NCI-H2029 treated with DMSO at 0.1 percent for 48 hours (cell line): ENCODE data around the gene NKX2-8.

Experiments
- DNase-seq: peaks from one replicate; lab custom pipeline; 2025; lab: John Stamatoyannopoulos, UW

The NKX2-8 gene

DNA sequence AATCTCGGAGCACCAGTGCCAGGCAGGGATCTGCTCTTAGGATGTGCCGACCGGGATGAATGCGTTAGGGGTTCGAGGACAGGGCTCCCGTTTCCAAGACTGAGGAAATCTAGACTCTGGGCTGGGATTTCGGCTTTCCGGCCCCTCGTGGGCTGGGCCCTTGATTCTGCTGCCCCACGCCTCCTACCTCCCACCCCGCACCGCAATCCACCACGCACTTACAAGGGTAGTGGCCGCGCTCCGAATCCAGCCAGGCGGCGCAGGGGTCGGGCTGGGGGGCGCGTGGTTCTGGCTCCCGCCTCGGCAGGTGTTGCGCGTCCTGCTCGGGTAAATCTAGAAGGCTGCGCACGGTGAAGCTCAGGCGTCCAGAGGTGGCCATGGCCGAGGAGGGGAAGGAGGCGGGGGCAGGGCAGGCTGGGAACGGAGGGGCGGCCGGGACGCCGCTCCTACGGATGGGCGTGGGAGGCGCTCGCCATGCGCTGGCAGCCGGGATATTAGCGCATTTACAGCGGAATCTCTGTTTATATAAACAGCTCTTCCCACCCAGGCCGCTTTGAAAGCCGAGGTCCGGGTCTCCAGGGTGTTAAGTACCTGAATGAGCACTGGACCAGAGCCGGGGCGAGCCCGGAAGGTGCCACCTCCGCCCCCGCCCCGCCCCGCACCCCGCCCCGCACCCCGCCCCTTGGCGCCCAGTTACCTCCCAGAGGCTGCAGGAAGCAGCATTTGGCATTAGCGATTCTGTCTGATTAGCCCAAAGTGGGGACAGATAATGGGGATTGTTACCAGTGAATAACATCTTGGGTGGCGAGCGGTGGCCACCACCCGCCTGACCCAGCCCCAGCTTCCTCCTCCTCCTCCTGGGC lies at the start of gene NKX2-8:
TSS of gene NKX2-8 (minus strand) at position 604 of the 863 bp plus-strand sequence. CDS start at position 379, 225 bp downstream.
- DNase-seq: no peak

GRCh38 chr14:36627981-36628380 lies 45.6 kb upstream of the NKX2-8 start:
- no peak for DNase-seq

DNA sequence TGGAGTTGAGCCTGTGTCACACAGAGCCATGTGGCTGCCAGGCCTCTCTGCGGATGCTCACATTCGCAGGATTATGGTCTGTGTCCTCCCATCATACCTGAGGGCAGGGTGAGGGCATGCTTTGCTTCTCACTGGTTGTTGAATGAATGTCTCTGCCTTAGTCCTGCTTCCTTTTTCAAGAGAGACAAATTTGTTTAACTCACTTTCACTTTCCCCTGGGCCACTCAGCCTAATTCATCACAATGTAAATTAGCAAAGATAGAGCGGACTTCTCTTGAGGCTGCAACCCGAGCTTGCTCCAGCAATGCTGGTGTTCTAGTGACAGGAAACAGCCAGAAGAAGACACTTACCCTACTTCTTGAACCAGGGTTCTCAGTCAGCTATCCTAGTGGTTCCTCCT lies 43.7 kb upstream of the NKX2-8 start:
- no peak for DNase-seq

GRCh38 chr14:36625436-36625835 lies 43.0 kb upstream of the NKX2-8 start:
- no peak for DNase-seq

DNA sequence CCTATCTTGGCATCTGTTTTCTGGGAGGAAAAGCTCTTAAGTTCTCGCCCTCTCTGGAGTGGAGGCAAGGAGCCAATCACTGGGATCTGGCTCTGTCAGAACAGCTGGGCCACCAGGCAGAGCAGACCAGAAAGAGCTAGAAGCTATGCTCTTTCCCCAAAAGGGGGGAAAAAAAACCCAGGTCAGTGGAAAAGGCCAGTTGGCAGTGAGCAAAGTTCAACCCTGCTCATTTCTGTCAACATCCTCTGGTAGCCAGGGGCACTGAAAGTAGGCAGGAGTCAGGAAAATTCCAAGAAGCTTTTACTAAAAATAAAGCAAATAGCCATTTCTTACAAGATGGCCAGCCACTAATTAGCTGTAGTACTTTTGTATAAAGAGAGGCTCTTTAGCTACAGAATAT lies 42.6 kb upstream of the NKX2-8 start:
- DNase-seq: no peak

DNA sequence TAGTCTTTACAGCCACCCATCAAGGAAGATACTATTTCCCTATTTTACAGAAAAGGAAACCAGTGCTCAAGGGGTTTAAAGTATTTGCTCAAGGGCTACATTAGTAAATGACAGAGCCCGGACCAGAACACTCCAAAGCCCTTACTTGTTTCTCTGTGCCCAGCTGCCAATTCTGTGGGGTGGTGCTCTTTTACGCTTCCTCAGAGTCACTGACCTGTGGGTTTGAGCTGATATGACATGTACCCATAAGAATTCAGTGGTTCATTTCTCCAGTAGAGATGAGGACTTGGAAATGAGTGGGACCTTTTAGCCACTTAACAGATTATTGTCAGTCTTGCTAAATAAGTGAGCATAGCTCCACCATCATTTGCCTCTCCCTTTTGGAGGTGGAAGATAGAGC lies 37.4 kb upstream of the NKX2-8 start:
- DNase-seq: no peak

GRCh38 chr14:36619131-36619530 lies 36.7 kb upstream of the NKX2-8 start:
- DNase-seq: no peak

- DNase-seq: no peak
These were observed 36.2 kb upstream of the NKX2-8 start for GRCh38 chr14:36618641-36619040.

GRCh38 chr14:36617824-36618223 lies 35.4 kb upstream of the NKX2-8 start:
- DNase-seq: no peak

DNA sequence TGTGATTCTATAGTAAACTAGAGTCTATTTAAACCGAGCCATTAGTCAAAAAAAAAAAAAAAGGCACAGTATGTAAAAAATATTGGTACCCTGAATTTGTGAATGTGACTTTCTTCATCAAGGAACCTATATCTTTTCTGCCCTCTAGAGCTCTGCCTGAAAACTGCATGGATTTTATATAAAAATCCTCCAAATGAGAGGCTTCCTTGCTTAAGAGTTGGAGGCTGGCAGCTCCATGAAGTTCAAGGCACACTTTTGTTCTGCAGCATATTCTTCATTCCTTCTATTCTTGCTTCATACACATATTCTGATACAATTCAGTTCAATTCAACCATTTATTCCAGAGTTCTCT lies 23.1 kb upstream of the NKX2-8 start:
- DNase-seq: no peak

DNA sequence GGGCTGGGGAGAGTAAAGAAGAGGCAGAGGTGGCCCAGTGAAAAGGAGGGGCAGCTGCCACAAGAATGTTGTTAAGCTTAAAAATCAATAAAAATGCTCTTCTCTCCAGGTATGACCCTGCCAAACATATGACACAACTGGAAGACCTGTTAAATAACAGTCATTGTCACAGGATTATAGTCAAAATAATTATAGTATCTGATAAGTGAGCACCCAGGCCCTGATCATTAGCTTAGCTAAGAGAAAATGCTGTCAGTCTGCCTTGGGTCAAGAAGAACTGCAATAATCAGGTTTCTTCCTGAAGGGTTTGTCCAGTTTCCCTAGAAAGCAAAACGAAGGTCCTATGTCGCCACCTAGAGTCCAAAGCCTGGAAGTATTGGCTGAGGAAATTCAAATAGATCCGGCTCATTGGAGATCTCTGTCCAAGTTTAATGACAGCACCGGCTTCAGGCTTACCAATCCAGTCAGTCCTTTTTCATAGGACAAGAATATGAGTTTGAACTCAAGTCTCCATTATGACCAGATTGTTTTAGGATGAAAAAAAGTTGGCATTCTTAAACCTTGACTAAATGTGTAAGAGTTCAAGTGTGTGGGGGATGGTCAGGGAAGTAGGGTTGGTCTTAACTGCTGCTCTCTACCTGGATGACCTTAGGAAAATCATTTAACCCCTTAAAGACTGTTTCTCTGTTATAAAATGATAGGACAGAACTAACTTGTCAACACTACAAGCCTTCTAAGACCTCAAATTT lies 22.5 kb upstream of the NKX2-8 start:
- DNase-seq: peak; percentile 93

DNA sequence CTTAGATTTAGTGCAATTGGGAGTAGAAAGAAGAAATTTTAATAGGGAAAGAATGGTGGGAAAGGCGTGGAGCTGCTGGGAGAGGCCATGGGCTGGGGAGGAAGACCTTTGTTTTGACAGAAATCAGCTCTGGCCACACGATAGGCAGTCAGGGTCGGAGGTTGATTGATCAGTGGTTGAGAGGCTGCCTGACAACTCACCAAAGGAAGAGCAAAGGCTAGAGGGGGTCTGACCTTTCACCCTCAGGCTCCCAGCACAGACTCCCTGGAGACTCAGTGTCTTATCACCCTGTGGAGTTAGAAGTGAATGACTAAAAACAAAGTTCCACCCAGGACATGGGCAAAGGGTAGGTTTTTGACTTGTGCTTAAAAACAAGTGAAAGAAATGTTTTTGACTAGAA lies 18.0 kb upstream of the NKX2-8 start:
- DNase-seq: no peak

DNA sequence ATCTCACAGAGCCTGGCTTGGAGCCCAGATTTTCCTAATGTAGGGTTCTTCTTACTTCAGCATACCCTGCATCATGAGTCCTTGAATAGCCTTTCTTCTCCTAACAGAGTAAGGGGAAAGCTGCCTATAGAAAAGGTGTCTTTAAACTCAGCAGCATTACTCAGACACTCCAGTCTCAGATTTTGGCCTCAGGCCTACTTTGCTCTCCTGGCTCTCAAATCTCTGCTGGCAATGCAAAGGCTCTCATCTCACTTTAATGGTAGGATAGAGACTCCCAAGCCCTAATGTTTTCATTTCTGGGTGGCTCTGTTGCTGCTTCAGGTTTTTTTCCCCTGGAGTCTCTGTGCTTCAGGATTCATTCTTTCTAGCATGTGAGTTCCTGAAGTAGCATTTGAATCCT lies 9.1 kb upstream of the NKX2-8 start:
- DNase-seq: peak; percentile 81

DNA sequence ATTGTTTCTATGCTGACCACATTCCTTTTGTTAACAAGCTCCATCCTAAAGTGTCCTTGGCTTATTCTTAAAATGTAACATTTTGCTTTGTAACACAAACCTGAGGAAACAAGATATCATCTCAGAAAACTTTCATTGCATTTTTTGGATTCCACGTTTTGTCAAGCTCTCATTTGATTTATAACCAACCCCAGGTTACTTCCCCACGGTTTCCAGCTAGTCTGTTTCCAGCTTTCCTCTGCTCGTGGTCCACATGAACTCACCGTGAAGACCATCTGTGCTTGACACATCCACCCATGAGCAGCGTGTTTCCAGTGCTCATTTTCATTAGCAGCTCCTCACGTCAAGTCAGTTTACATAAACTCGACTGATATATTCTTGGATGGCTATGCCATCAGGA lies 6.4 kb upstream of the NKX2-8 start:
- no peak for DNase-seq

DNA sequence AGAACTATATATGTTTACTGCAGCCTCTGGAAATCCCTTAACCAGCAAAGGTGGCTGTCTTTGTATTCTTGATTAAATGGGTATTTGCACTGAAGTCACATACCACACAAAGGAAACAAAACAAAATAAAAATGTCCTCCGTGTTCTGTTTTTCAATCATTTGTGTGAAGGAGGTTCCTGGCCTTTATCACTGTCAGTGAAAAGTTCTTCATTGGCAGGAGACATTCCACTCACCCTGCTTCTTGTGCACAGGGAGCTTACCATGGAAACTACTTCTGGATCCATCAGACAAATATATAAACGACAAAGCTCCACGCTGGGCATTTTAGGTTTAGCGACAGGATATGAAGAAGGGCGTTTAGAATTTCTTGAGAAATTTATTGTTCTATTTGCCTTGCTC lies 5.7 kb upstream of the NKX2-8 start:
- no peak for DNase-seq

DNA sequence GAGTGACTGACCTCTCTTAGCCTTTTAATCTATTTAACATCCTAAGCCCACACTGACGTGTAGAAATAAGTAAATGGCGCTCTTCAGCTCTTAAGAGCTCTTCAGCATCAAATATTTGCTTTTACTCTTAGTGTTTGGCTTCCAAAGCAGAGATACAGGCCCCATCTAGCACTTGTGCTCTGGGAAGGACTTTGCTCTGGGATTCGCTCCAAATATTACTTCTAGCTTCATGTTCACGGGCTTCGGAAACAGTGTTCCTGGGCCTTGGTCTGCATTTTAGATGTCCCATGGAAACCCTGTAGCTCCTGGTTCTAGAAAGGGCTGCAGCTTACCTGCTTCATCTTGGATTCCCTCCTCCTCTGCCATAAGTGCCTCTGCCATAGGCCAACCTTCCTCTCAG lies 2.7 kb upstream of the NKX2-8 start:
- peak; percentile 98 for DNase-seq

DNA sequence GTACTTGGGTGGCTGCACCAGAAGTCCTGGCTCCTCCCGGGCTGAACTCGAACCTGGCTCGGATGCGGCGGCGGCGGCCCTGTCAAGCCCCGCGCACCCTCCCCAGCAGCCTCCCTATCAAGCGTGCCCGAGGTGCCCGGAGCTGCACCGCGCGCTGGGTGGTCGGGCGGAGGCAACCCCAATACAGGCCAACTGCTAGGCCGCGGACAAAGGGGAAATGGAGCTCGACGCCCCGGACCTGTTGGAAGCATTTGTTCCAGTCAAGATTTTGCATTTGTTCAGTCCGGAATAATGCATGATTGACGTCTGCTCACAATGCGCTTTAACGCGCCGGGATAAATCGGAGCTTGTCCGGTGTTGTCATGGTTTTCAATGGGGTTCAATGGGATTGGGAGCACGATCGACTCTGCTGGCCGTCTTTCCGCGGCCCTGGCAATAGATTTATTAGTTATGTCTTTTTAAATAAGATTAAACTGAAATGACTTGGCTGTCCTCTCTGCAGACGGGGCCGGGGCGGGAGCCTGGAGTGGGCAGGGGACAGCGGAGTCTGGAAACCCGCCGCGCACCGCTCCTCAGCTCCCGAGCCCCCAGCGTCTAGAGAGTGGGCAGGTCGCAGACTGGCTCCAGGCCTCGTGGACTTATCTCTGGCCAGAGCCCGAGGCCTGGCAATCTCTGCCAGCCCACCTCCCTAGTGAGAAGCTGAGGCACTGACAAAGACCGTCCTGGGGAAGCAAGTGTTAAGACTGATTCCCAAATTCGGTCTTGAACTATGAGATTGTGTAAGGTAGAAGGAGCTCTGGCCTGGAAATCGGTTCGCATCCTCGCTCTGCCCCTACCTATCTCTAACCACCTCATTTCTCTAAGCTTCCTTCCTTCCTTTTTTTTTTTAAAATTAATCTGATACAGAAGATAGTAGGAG lies 1.7 kb upstream of the NKX2-8 start:
- DNase-seq: no peak

GRCh38 chr14:36583242-36583892 lies 953 bp upstream of the NKX2-8 start:
- DNase-seq: no peak

DNA sequence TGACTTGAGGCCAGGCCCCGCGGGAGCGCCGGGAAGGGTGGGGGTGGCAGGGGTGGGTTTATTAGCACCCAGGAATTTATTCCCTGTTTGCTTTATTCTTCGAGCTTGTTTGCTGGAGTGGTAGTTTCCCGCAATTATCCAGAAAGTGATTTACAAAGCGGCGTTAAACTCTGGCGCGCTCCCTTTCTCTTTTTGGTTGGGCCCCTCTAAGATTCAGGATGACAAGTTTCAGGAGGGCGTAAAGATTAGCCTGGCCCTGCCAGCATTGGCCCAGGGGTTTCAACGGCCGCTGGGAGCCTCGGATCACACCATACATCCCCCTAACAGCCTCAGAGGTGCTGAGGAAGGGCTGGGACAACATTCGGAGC lies 444 bp upstream of the NKX2-8 start:
- DNase-seq: no peak

DNA sequence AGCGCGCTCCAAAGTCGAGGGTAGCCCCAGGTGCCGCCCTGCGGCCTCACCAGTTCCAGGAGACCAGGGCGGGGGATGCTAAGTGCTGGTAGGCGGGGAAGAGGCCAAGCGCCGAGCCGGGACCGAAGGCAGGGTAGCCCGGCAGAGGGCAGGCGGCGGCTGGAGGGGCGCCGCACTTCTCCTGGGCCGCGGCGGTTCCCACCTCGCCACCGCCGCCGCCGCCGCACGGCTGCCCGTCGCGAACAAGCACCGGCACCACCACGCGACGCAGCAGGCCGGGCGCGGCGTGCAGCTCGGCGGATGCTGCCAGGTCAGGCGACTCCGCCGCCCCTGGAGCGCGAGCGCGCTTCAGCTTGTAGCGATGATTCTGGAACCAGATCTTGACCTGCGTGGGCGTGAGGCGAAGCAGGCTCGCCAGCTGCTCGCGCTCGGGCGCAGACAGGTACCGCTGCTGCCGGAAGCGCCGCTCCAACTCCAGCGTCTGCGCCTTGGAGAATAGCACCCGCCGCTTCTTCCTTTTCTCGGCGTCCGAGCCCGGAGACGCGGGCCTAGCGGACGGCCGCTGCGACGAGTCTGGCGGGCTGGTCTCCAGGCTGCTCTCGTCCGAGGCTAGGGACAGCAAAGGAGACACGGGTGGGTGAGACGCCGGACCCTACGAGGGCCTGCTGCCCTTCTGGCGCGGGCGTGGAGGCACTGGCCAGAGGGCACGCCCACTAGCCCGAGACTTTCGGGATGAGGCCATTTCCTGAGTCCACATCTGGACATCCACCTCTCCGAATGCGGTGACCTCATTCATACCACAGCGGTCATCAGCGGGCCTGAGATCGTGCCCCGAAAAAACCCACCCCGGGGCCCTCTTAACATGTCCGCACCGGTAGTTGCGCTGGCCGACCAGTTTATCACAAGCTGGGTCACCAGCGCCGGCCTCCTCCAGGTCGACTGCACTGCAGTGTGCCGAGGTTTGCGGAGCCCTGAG lies 1.3 kb downstream of the NKX2-8 start:
- no peak for DNase-seq
